HL-60 (cell line): ENCODE results near the gene PPP2R5C.

Experiments
- GABPA ChIP-seq: IDR thresholded peaks from 2 replicates; pipeline ENCODE4 v1.6.1; 2012; ENCODE audit warnings: low read depth
- POLR2AphosphoS5 ChIP-seq: IDR thresholded peaks from 2 replicates; pipeline ENCODE4 v1.6.1; 2012; ENCODE audit warnings: low read depth
- TF ChIP-seq, protein P1 (sequence below): IDR thresholded peaks from one replicate; pipeline ENCODE4 v1.5.1; 2011; ENCODE audit warnings: low read length, control low read depth, inconsistent platforms; ENCODE audit not compliant: insufficient read depth

DNA sequence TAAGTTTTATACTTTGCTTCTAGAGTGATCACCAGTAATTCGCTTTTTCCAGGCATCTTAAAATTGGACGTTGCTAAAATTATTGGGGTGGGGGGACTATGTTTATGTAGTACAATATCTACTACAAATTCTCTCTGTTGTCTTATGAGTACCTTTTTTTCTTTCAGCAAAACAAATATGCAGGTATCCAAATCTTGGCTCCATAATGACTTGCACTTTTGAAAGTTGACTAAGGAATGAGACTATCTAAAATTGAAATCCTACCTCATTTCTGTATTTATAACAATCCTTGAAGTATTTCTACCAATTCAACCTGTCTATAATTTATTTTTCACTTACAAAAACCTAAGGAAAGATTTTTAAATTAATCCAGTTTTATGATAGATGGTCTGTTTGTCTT lies 205.2 kb downstream of the PPP2R5C start:
- TF ChIP-seq, protein P1, sequence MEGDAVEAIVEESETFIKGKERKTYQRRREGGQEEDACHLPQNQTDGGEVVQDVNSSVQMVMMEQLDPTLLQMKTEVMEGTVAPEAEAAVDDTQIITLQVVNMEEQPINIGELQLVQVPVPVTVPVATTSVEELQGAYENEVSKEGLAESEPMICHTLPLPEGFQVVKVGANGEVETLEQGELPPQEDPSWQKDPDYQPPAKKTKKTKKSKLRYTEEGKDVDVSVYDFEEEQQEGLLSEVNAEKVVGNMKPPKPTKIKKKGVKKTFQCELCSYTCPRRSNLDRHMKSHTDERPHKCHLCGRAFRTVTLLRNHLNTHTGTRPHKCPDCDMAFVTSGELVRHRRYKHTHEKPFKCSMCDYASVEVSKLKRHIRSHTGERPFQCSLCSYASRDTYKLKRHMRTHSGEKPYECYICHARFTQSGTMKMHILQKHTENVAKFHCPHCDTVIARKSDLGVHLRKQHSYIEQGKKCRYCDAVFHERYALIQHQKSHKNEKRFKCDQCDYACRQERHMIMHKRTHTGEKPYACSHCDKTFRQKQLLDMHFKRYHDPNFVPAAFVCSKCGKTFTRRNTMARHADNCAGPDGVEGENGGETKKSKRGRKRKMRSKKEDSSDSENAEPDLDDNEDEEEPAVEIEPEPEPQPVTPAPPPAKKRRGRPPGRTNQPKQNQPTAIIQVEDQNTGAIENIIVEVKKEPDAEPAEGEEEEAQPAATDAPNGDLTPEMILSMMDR: no peak
- TF ChIP-seq POLR2AphosphoS5 (no peak), GABPA (no peak)
